Fibroblast of skin of left quadriceps (primary cell): Measurements from ENCODE around the gene KRTAP5-1.

Experiments
- DNase-seq, 2 experiments: peaks; one replicate each; pipeline ENCODE4 v3.0.0-alpha.2; 2013; ENCODE audit warnings: low read depth in 2 of 2

Gene KRTAP5-1

DNA sequence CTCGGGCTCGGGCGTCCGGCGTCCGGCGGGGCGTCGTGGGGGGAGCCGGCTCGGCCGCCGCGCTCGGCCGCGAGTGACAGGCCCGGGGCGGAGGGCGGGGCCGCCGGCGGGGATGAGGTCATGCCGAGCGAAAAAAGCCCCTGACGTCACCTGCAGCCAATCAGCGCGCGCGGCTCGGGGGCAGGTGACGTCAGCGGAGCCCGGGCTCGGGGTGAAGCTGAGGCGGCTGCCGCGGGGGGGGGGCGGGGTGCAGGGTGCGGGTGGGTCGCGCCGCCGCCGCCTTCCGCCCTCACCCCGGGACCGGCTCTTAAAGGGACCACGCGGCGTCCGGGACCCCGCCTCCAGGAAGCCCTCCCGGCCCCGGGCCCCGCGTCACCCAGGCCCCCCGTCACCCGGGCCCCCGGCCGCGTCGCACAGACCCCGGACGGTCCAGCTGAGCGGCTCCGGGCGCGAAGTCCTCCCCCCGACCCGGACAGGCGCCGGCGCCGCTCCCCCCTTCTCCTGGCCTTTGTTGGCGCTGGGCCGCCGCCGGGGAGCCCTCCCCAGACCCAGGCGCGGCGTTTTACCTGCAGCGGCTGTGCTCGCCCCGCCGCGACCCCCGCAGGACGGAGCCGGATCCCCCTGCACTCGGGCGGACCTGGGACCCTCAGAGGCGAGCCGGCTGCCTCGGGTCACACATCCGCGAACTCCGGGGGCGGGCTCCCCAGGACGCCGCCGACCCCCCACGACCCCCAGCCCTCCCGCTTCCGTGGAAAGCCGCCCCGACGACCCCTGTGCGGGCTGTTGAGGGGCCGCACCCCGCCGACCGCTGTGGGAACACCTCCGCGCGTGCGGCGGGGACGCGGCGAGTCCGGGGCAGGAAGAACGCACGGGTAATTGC lies 12.6 kb downstream of the KRTAP5-1 start, which contains the start of gene DUSP8:
DUSP8 (minus strand) TSS at position 75 of the 880 bp plus-strand sequence. CDS start 6,445 bp downstream, outside the sequence.
- DNase-seq: peak; percentile 49 to 56

DNA sequence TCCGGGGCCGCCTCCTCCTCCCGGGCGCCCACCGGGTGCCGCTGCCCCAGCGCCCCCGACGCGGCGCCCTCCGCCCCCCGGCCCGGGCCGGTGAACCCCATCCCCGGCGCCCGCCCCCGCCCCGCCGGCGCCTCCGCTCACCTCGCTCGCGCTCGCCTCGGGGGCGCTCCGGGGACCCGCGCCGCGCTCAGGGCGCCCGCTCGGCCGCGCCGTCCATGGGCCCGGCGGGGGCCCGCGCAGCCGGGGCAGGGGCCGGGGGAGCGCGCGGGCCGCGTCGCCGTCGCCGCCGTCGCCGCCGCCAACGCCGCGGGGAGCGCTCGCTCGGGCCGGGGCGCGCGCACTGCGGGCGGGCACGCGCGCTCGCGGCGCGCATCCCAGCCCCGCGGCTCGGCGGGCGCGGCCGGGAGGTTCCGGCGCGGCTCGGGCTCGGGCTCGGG lies 13.3 kb downstream of the KRTAP5-1 start:
- no peak for DNase-seq

DNA sequence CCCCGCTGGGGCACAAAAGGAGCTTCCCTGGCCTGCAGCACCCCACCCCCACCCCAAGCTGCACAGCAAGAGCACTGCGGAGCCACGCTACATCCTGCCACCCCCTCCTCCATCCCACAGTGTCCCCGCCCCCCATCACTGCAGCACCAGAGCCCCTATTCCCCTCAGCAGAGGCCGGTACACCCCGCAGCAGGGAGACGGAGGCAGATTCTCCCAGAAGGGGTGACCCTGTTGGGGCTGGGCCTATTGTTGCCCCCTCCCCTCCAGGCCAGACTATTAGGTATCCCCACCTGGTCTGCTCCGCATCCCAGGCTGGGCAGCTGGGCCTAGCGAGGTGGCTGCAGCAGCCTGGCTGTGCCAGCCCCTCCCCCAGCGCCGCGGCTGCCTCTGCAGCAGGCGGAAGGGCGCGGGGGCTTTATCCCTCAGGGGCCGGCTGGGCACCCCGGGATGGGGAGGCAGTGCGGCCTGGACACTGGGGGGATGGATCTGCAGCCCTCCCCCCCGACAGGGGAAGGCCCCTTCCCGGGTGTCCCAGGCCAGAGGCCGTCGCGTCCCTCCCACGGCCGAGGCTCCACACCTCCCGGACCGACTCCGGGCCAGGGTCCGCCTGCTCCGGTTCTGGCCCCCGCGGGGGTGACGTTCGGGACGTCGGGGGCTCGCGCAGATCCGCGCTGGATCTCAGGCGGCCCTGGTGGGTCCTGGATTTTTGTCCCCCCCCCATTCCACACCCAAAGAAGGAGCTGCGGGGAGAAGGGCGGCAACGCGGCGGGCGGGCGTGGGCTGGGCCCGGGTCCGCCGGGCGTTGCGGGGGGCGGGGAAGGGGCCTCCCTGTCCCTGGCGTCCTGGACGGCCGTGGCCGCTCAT lies 14.0 kb downstream of the KRTAP5-1 start:
- no peak for DNase-seq

DNA sequence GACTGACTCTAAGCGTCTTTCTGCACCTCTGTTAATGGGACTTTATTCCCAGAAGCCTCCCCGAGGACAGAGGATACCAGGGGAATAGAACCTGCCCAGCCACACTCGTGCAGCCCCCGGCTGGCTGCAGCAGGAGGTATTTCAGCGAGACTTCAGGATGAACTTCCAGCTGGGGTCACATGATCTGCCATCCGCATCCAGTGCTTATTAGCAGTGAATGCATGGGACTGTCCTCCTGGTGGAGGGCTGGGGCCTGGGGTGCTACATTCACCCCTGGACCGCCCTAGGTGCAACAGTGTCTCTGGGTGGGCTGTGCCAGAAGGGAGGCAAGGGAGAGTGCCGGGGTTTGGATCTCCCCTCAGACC lies 14.6 kb downstream of the KRTAP5-1 start:
- DNase-seq: no peak

DNA sequence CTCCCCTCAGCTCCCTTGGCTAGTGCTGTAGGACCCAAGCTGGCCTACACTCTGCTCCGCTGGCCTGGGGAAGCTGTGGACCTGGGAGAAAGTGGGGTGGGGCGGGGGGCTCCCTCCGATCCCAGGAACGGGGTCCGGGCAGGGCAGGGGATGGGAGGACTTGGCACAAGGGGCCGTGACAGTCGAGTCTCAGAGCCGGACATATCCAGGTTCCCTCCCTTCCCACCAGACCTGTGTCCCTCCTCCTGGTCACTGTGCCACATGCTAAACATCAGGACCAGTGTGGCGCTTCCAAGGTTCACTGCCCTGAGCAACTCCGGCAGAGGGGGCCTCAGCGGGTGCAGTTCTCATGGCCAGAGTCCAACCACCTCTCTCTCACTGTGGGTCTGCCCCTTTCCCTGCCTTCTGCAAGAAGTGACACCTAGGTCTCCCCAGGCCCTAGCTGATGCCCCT lies 15.1 kb downstream of the KRTAP5-1 start:
- no peak for DNase-seq

DNA sequence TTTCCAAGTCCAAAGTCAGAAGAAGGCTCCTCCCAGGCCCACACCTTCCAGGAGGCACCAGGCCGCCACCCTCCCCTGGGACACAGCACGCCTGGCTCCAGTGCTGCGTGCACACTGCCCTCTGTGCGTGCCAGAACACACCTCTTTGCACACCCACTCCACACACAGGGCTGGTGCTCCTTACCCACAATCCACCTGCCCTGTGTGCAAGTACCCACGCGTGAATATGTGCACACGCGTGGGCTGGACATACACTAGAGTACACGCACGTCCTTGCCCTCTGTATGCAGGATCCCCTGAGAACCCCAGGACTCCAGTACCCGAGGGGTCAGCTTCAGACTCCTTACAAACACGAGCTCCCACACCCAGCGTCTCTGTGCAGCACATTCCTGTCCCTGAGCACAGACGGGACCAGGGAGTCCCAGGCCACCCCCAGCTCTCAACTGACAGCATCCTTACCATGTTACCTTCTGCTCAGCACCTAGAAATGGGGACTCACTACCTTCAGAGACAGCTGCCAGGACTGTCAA lies 15.8 kb downstream of the KRTAP5-1 start:
- DNase-seq: no peak

DNA sequence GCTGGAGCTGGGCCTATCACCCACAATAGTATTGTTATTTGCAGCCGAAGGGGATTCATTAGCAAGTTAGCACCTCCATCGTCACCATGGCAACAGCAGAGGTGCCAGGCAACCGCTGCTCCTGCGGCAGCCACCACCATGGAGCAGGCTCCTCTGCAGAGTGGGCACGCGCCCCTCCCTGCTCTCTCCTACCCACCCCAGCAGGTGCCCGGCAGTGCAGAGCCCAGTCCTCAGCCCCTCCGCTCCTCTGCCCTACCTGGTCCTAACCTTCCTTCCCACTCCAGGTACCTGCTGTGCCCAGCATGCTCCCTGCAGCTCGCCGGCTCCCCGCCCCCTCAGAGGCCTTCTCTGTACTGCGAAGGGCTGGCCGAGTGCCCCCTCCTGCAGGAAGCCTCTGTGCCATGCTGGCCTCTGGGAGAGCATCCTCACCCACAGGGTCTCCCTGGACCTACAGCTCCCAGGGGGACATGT lies 16.6 kb downstream of the KRTAP5-1 start:
- no peak for DNase-seq

DNA sequence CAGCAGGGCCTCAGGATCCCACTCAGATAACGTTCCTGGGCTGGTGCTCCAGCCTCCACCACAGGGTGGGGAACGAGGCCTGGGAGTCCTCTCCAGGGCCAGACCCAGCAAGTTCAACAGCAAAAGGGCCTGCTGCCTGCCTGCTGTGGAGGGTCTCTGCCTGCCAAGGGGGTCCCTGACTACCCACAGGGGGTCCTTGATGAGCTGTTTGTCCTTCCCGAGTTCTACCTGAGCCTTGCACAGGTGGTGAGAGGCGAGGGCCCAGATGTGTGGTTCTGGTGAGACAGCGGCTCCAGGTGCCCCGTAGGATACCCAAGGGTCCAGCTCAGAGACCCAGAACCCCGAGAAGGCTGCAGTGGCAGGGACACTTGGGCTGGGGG lies 17.4 kb downstream of the KRTAP5-1 start:
- no peak for DNase-seq

DNA sequence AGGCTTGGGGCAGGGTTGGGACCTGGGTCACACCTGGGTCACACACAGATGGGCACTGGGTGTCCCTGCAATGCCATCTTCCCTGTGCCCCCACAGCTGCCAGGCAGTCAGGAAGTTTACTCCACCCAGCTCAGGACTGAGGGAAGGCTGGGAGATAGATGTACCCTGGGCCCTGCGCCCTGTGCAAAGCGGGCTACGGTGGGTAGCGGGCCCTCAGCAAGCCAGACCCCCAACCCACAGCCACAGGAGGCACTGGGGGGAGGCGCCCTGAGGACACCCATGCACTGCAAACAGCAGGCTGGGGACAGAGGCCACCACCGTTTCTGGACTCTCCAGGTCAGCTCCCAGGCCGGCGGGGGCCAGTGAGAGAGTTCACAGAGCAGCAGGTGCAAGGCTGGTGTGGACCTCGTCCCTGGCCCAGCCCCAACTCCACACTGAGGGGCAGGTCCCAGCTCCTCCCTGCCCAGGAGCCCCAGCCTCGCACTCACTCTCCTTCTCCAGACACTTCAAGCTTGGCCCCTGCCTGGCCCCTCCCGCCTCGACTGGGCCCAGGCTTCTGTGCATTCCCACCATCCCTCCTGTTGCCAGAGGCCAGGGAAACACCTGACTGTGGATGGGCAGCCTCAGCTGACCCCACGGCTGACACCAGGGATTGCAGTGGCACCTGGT lies 17.9 kb downstream of the KRTAP5-1 start:
- DNase-seq: no peak

DNA sequence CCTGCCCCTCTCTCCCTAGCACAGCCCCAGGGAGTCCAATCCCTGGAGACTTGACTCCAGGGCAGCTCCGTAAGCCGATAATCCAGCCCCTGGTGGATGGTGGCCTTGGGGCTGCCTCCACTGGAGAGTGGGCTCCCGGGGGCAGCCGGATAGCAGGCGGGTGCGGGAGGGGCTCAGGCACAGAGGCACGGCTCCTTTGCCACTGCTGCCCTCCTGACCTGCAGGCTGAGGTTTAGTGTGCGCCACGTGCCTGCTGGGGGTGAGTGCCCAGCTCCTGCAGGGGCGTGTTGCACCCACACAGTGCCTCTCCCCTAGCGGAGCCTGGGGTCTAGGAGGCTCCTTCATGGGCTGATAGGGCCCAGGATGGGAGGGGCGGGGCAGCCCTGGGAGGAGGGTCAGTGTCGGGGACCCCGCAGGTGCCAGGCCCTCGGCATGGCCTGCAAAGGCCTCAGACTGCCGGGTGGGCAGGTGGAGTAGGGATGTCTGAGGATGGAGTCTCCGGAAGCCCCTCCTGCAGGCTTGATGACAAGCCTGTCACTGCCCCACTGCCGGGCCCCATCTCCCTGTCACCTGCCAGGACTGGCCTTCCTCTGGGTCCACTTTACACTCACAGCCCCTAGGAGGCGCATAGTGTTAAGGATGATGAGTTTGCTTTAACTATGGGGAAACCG lies 18.6 kb downstream of the KRTAP5-1 start:
- DNase-seq: no peak

DNA sequence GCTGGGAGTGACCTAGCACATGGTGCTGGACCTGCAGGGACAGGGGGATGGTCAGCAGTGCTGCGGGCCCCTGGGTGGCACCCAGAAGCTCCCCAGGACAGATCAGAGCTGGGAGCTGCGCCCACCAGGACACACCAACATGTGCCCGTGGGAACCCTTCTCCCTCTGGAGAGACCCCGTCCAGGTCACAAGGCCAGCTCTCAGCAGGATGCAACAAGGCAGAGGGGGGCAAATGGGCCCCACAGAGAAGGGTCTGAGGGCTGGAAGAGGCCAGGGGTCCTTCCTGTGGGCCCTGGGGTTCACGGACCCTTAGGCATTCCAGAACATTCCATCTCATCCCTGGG lies 19.2 kb downstream of the KRTAP5-1 start:
- DNase-seq: no peak

DNA sequence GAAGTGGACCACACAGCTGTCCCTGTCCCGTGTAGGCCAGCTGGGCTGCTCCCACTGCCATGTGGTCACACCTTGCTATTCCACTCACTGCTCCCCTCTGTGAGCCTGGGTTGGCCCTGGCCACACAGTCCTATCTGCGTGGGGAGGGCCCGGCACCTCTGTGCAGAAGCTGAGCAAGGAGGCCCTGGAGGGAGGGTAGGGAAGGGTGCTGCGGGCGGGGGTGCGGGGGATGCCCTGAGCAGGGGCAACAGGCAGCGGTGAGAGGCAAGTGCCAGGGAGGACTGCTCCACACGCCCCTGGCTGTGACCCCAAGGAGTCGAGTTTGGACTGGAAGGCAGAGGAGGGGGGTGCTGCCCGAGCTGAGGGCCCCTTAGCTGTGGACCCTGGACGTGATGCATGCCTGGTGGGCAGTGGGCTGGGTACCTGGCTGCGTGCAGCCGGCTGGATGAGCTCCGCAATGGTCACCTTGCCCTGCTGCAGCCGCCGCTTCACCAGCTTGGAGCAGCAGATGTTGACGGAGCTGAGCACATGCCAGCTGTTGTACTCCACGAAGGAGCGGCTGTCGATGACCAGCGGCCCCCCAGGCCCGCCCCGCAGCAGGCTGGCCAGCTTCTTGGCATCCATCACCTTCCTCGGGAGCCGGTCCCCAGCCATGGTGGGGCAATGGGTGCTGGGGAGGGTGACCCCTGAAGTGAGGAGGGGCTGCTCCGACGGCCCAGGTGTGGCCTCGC lies 19.7 kb downstream of the KRTAP5-1 start:
- DNase-seq: no peak

DNA sequence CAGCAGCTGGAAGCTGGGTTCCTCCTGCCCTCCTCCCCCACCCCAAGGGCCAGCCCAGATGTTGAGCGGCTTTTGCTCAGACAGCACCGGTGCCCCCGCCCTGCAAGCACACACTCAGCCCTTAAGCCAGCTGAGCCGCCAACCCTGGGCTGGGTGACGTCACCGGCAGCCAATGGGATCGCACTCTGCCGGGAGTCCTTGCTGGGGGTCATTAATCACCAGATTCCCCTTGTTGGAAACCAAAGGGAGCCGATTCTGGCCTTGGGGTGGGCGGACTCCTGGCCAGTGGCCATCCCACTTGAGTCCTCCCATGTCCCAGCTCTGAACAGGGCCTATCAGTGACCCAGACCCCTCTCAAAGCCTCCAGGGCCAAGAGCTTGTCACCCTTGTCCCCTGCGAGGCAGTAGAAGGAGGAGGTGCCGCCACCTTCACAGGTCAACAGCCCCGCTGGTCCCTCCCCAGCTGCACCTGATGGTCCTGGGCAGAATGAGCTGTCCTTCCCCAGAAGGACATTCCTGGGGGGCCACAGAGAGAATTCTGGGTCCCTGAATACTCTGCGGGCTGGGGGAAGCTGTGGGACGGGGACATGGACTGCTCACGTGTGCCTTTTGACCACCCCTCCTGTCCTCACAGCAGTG lies 20.4 kb downstream of the KRTAP5-1 start:
- DNase-seq: peak; percentile 60 to 68

DNA sequence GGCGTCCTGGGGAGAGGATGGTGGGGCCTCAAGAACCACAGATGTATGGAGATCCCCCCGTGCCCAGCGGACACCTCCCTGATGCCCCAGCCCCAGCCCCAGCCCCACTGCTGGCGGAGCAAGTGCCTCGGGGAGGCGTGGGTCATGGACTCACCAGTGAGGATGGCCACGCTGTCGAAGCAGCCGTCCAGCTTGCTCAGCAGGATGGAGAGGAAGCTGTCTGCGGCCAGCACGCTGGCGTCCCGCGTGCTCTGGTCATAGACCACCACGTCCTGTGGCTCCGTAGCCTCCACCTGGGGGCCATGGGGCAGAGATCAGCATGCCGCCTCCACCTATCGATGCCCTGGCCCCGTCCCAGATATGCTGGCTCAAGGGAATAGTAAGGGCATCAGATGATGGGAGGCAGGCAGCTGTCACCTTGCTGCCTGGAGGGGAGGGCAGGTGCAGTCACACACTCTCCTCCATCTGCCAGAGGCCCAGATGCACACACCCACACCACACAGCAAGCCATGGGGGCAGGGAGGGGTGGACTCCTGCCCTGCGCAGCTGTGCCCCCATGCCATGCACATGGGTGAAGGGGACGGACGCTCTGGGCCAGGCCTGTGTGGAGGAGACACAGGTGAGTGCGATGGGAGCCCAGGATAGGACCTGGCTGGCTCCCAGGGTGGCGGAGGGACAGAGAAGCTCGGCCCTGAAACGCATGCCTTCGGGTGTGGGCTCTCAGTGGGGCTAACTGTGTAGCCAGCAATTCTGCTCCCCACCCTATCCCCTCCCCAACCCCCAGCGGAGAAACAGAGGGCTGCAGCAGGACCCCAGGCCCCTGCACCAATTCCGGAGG lies 21.2 kb downstream of the KRTAP5-1 start:
- no peak for DNase-seq

DNA sequence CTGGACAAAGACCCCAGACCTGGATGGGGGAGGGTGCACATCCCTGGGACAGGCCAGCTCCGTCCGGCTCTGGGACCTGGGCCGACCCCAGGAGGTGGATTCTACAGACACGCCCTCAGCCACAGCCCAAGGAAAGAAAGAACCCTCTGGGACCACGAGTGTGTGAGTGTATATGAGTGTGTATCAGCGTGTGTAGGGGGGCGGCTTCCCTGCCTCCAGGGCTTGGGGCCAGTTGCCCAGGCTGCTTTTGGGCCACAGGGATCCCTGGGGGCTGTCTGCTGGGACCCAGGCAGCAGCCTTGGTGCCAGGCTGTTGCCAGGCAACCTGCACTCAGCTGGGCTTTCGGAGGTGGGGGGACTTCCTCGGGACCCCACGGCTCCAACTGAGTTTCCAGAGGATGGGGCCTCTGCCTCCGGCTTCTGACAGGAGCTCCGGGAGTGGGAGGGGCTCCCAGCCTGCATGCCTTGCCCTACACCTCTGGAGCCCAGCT lies 21.9 kb downstream of the KRTAP5-1 start:
- no peak for DNase-seq

DNA sequence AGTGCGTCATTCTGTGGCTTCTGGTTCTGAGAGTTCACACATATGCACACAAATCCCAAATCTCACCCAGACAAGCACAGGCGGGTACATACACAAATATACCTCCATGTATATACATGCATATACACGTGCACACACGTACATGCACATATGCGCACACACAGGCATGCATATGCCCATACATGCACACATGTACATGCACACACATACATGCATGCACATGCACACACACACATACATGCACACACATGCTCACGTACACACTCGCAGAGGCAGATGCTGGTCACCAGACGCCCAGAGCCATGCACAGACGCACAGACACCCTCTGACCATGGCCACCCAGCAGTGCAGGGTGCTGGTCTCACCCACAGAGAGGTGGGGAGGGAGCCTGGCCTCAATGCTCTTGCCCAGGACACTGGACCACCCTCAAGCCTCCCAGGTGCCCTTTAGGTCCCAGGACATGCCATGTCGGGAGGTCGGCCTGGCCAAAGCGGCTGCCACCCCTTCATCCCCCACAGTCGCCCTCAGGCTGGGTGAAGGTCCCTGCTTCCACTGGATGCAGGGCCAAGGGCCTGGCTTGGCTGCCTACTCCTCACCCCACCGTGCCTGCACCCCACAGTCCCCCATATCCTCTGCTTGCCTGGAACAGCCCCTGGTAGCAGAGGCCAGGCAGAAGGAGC lies 22.5 kb downstream of the KRTAP5-1 start:
- DNase-seq: no peak

DNA sequence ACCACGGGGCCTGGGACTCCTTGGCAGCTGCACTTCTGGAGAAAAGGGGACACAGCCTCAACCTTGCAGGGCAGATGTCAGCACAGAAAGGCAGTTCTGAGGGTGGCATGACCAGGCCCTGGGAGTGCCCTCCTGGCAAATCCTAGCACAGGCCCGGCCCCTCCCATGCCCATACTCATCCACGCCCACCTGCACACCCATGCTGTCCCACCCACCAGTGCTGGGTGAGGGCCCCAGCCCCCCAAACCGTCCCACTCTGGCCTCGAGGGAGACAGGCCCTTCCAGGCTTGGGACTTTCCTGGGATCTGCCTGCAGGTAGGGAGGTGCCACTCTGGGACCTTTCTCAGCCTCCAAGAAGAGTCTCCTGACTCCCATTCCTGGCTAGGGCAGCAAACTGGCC lies 23.1 kb downstream of the KRTAP5-1 start:
- no peak for DNase-seq

DNA sequence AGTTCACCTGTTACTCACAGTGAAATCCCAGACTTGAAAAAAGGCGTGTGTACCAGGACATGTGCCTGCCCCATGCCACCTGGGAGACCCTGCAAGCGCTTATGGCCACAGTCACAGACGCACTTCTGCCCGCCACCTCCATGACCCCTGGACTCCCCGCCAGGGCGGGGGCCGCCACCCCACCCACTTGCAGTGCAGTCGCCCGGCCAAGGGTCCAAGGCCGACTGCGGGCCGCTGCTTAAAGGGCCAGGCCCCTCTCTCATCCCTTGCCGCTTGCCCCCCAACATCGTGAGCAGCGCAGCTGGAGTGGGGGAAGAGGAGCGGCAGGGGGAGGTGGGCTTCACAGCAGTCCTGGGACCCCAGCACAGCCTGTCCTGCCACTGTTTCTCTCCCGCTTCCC lies 23.8 kb downstream of the KRTAP5-1 start:
- no peak for DNase-seq
